ENCODE results near the gene MSRB3.
"Not testable (repeated sequence)": the region's sequence is repeated elsewhere in the genome, so short reads cannot be mapped to it uniquely, and the experiment has no call there.

MSRB3 gene

DNA sequence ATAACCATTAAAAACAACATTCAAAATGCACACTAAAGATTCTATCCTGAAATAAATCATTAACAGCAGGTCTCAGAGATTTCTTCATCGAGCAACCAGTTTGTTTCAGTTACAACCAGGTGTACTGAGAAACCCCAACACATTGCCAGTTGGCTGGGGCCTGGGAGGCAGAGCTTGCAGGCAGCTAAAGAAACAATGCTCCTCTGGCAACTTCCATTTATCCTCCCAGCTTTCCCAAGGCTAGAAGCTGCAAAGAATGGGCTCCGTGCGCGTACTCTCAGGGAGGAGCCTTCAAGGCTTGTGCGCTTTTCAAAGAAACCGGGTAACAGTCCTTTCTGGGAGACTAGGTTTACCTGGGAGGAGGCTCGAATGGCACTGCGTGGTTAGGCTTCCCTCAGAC, 181.6 kb downstream of the MSRB3 start:
- no peak for DNase-seq

DNA sequence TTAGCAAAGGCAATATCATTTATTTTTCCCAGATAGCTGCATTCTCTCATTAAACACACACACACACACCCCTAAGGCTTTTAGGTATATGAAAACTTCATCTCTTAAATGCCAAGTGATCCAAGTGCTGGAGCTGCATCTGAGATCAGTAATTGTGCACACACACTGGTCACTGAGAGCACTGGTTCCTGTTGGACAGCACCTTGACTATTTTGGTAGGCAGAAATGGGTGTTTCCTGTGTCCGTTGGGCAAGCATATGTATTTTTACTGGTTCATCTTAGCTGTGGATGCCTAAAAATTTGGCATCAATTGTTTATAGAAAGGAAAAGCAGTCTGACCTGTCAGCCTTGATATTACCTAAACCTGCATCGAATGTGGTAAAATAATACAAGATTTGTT, 182.5 kb downstream of the MSRB3 start:
- no peak for DNase-seq

DNA sequence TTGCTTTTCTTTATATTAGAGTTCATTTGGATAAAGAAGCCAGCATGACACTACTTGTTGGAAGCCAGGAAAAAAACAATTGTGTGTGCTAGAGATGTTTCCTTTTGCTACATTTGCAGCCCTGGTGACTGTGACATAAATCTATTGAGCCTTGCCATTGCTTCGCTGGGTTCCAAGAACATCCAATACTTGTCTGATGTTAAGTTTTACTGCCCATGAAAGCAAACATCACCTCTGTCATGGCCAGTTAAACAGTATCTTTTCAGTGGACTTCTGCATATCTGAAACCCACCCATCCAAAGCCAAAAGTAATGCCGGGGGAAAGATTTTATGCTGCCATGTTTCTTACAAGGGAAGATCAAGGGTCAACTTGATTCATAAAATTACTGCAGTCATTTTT, 184.0 kb downstream of the MSRB3 start:
- no peak for DNase-seq

DNA sequence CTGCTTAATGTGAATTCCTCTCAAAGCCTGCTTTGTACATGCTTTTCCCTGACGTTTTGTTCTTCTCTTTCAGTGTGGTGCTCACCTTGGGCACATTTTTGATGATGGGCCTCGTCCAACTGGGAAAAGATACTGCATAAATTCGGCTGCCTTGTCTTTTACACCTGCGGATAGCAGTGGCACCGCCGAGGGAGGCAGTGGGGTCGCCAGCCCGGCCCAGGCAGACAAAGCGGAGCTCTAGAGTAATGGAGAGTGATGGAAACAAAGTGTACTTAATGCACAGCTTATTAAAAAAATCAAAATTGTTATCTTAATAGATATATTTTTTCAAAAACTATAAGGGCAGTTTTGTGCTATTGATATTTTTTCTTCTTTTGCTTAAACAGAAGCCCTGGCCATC, 184.6 kb downstream of the MSRB3 start:
- DNase-seq: no peak

DNA sequence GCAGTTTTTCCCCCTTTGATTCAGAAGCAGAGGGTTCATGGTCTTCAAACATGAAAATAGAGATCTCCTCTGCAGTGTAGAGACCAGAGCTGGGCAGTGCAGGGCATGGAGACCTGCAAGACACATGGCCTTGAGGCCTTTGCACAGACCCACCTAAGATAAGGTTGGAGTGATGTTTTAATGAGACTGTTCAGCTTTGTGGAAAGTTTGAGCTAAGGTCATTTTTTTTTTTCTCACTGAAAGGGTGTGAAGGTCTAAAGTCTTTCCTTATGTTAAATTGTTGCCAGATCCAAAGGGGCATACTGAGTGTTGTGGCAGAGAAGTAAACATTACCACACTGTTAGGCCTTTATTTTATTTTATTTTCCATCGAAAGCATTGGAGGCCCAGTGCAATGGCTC, 185.1 kb downstream of the MSRB3 start:
- DNase-seq: no peak

DNA sequence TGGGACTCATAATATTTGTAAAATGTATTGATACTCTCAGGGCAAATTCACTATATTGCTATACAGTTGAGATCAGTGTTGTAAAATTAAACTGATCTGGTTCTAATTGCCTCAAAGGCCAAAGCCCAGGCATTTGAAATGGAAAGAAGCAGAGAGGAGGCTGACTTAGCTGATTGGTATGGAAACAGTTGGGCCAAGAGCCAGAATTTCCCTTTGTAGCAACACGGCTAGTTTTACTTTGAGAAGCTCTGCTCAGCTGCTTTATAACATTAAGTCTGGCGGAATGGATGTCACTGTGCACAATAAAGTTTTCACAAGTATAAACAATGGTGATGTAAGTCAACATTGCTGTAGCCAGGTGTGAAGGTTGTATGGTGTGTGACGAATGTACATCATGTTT, 186.4 kb downstream of the MSRB3 start:
- peak; percentile 96 for DNase-seq

DNA sequence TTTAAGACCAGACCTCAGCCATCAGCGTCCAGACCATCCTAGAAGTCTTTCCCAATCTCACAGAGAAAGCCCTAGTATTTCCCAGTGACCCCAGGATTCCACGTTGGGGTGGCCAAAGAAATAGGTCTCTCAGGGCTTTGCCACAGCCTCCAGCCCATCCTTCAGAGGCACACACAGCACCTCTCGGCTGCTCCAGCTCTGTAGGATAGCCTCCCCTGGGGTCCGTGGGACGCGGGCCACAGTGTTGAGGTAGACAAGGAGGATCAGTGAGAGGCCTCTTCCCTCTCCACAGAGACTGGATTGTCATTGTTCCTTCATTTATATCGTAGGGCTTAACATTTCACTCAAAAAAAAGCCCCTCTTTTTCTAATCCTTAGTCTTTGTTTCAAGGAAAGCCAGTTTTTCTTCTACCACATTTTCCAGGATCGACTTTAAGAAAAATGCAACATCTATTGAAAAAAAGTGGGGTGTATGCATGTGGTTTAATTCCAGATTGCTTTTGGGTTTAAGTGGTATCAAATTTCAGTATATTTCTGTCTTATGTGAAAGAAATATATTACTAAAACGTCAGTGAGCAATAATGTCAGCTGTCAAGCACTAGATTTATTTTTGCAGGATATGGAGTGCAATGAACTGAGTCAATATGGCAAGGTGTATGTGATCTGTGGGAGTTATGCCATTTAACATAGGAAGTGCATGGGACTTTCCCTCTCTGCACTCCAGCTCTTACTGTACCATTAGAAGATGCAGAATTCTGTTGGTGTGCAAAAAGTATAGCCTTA, 187.5 kb downstream of the MSRB3 start:
- DNase-seq: peak; percentile 76

DNA sequence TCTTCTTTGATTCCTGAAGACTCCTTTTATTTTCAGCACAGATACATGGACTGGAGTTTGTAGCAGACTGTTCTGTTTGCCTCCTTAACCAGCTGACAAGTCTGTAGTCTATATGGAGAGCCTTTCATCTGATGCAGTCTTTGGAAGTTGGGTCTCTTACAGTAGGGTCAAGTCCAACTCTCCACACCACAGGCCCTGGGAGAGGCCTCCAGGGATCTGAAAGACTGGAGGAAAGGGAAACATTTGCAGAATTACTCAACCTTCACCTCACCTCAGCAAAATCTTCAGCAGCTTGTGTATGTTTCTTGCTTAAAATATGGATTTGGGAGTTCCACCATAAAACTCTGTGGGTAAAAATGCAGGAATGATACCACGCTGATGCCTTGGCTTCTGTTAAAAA, 188.4 kb downstream of the MSRB3 start:
- peak; percentile 85 for DNase-seq

DNA sequence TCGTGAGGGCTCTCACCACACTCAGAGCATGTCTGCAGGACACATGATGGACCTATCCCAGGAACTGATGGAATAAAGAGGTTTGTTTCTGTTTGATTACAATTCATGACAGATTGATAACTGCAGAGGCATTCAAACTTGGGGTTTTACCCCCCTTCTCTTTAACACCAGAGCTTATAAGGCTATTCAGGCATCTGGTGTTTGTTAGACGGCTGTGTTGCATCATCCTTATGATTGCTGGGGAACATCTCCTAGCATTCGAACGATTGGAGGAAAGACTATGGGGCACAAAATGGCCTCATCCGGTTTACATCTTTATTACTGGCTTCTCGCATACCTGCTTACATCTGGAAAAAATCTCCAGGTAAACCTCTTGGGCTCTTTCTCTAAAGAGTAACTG, 191.8 kb downstream of the MSRB3 start:
- DNase-seq: peak; percentile 84

DNA sequence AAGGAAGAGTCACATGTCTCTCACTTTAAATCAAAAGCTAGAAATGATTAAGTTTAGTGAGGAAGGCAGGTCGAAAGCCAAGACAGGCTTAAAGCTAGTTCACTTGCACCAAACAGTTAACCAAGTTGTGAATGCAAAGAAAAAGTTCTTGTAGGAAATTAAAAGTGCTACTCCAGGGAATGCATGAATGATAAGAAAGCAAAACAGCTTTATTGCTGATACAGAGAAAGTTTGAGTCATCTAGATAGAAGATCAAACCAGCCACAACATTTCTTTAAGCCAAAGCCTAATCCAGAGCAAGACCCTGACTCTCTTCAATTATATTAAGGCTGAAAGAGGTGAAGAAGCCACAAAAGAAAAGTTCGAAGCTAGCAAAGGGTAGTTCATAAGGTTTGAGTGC, 193.6 kb downstream of the MSRB3 start:
- DNase-seq: no peak

DNA sequence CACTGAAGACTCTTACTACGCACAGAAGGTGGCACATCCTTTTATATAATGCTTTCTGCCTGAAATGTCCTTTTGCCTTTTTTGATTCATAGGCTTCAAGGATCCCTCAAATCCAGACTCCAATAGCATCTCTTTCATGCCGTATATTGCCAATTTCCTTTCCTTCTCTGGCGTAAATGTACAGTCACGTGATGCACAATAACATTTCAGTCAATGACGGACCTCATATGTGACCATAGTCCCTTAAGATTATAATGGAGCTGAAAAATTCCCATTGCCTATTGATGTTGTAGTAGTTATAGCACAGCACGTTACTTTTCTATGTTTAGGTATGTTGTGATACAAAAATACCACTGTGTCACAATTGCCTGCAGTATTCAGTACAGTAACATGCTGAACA, 196.3 kb downstream of the MSRB3 start:
- DNase-seq: no peak

DNA sequence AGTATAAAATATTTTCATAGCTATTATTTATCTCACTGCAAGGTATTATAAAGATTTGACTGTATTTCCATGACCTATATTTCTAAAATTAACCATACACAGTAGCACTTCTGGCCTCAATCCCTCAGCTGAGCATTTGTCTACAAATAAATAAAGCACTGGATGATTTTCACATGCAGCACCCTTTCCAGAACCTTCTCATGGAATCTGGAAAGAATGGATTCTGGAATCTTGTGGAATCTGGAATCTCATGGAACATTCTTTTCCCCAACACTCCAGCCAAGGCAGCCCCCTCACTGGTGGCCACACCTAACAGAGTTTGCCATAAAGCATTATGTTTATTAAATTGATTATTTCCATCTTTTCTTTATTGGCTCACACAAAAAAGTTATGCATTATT, 199.2 kb downstream of the MSRB3 start:
- no peak for DNase-seq

DNA sequence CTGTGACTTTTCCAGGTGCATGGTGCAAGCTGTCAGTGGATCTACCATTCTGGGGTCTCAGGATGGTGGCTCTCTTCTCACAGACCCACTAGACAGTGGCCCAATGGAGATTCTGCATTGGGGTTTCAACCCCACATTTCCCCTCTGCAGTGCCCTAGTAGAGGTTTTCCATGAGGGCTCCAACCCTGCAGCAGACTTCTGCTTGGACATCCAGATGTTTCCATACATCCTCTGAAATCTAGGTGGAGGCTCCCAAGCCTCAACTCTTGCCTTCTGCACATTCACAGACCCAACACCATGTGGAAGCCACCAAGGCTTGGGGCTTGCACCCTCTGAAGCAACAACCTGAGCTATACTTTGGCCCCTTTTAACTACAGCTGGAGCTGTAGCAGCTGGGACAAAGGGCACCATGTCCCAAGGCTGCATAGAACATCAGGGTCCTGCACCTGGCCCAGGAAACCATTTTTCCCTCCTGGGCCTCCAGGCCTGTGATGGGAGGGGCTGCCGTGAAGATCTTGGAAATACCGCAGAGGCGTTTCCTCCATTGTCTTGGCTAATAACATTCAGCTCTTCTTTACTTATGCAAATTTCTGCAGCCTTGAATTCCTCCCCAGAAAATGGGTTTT, 205.5 kb downstream of the MSRB3 start:
- not testable (repeated sequence) for DNase-seq

DNA sequence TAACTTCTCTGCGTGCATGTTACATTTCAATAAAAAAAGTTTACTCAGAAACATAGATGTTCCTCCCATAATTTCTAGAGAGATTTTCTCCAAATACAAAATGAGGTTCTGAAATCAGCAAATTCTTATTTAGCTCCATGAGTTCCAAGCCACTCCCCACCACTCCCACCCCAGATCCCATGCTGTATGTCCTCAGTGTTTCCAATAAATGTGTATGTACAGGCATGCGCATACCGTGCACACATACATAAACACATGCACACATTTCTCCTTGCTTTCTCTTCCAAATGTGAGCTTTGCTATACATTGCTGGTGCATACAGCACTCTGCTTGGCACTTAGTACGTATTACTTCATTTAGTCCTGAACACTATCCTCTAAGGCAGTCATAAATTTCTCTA, 209.7 kb downstream of the MSRB3 start:
- DNase-seq: no peak

DNA sequence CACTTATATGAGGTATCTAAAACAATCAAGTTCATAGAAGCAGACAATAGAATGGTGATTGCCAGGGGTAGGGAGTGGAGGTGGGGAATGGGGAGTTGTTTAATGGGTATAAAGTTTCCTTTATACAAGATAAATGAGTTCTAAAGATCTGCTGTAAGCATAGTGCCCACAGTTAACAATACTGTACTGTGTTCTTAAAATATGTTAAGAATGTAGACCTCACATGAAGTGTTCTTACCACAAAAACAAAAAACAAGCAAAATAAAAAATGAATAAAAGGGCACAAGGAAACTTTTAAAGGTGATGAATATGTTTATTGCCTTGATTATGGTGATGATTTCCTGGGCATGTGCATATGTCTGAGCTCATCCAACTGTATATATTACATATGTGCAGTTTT, 211.8 kb downstream of the MSRB3 start:
- DNase-seq: no peak

DNA sequence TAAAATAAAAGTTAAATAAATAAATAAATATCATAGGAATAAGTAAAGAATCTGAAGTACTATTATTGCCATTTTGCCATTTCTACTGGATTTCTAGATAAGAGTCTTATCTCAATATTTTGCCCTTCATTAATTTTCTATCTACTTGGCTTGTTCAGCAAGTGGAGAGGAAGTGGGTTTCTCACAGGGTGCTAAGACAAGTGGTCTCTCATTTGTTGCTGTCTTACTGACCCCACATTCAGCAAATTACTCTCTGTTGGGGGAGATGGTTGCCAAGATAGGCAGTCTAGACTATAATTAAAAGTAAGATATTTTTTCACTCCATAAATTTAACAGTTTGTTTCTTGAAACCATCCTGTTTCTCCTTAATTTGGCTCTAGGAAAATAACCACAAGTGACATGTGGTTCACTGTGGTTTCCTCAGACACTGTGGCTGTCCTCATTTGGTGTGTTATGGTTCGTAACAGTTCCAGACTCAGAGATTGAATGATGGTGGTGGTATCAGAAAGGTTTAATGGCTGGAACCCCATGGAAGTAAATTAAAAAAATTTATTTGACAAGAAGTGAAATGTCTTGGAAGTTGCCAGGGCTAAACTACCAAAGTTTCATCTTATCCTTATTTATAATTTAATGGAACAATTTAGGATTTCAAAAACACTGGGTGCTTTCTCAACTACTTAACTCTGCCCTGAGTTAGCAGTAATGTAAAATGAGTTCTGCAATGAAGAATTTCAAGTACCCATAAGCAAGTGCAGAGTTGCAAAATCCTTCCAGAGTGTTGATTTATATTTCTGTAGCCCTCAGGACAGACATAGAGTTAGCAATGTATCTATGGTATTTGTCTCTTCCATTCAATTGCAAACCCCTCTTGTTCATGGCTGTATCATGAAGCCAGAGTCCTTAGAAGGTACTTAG, 214.8 kb downstream of the MSRB3 start:
- DNase-seq: no peak

DNA sequence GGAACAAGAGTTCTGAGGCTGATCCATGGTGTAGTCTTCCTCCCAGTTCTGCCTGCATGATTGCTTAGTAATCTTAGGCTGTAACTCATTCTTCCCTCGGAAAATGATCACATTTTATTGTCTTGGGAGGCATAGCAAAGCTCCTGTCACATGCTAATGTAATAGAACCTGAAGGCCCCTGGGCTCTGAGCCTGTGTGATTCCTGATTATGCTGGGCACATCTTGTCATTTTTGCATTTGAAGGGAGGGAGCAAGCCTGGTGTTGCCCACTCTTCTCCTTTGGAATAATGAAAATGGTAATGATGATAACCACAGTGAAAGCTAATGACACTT, 215.4 kb downstream of the MSRB3 start:
- DNase-seq: no peak

DNA sequence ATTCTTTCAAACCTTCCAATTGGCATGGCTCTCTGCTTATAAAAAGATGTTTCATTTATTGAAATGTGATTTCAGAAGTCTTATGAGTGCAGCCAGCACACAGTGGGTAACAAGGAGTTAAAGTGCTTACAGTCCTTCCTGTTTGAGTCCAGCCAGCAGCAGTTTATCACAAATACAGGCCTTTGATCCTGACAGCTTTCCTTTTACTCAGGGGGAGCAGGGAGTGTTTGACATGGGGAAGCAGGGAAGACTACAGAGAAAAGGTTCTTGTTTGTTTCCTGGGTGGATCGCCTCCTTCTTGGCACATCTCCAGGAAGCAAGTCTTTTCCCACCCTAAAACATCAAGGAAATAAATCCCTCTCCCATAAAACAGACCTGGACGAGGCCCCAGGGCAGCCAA, 216.1 kb downstream of the MSRB3 start:
- no peak for DNase-seq

DNA sequence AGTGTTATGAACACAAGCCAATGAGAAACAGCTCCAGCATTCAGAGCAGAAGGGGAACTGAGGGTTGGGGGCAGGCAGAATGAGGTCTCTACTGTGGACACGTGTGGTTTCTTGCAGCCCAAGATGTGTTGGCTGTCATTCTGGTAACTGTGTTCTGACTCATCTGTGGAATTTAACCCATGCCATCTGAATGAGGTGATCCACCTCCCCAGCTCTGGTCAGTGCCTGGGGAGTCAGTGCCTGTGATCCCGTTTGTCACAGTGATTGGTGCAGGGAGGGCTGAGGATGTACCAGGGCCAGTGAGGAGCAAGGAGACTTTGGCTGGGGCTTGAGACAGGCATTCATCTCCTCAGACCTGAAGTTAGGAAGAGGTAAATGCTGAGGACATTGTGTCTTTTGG, 216.8 kb downstream of the MSRB3 start:
- DNase-seq: peak; percentile 83

DNA sequence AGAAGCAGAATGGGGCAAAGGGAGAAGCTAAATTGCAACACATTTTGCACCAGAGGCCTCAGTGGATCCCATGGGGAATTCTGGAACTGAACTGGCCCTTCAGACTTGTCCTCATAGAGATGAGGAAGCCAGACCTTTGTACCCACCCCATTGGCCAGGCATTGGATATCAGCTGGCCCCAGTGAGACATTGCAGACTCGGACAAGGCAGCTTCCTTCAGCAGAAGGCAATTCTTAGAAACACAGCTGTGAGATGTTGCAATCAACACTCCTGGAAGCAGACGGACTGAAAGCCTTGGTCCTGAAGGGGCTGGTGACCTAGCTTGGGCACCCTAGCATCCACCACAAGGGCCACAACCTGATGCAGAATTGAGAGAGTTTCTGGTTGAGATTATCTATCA, 218.1 kb downstream of the MSRB3 start:
- DNase-seq: no peak

DNA sequence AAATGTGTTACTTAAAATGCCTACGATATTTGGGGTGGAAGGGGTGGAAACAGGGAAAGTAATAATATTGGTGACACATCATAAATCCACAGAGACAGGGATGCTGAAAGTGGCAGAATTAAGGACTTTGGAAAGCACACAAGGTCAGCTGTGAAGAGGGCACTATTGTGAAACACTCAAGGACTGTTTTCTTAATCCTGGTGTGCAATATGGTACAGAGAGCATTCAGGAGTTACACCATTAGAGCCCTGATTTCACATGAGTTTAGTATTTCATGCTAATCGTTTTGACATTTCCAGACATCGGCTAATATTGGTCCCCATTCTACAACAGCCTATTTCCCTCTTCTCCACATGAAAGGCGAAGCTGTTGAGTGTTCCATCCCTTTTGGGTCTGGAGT, 219.2 kb downstream of the MSRB3 start:
- DNase-seq: no peak

DNA sequence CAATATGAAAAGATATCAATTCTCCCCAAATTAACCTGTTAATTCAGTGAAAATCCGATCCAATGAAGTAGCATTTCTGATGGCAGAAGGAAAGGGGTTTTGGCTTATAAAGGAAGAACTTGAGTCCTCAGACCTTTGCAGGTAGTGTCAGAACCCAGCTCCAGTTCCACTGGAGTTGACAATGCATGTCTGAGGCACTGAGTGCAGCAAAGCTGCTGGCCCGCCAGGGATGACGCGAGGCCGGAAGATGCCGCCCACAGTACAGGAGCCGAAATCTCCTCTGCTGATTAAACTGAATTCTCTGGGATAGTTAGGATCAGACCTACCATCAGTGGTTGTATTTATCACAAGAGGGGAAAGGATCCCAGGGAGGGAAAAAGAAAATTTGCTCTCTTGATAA, 220.7 kb downstream of the MSRB3 start:
- no peak for DNase-seq

DNA sequence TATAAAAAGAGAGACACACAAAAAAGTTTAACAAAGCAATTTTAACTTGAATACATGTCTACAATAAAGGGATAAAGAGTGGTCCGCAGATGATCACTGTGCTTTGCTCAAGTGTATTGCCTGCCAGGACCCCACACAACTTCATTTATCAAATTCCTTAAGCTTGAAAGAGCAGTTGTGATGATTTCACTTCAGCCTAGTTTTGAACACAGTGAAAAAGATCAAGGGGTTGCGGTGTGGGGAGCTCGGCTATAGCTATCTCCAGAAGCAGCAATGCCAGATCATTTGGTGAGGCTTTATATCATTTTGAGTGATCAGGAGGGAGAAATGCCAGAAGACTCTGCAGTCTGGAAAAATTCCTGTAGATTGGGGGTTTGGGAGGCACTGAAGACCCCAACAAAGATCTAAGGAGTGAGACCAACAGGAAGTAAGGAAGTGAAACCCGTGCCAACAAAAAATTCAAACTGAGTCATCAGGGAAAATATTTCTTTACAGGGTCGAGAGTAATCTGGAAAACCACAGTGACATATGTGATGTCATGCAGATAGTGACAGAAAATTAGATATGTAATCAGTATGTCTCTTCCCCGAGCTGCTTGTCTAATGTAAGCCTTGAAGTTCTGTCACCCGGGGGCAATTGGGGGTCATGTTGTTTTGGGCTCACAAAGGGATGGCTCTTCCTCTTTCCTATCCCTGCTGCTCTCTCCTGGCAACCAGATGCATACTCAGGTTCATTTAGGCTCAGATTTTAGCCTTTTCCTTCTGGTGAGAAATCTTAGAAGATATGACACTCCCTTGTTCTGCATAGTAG, 221.8 kb downstream of the MSRB3 start:
- DNase-seq: peak; percentile 84

Data from fibroblast of upper back skin (primary cell).